HUDEP-2 (cell line): ENCODE results near the gene MANEAL.
A peak's percentile ranks its signal among the peaks of the same experiment; 100 is the strongest.

Source experiments
- DNase-seq, 76 experiments: peaks; one replicate each; lab custom pipeline; 2025; ENCODE audit not compliant: unreplicated experiment in 76 of 76; lab: John Stamatoyannopoulos, UW

Gene MANEAL

GRCh38 chr1:37776946-37777516 lies 16.6 kb upstream of the MANEAL start:
- DNase-seq = no peak

GRCh38 chr1:37778654-37779053 lies 15.0 kb upstream of the MANEAL start:
- no peak for DNase-seq

GRCh38 chr1:37782491-37782890 lies 11.2 kb upstream of the MANEAL start:
- no peak for DNase-seq

- DNase-seq = no peak
Measured at GRCh38 chr1:37792943-37793686, 532 bp upstream of the MANEAL start.

- no peak for DNase-seq
Measured at GRCh38 chr1:37794372-37795339, 1.0 kb downstream of the MANEAL start.

GRCh38 chr1:37795340-37796125 lies 1.9 kb downstream of the MANEAL start:
- DNase-seq = peak in 49 of 76 experiments; percentile 3 to 74 (median 29)

- no peak for DNase-seq
Measured at GRCh38 chr1:37797750-37798345, 4.2 kb downstream of the MANEAL start.

- DNase-seq = no peak
Measured at GRCh38 chr1:37802439-37802838, 8.8 kb downstream of the MANEAL start.

GRCh38 chr1:37807220-37807554 lies 13.5 kb downstream of the MANEAL start:
- peak in 62 of 76 experiments; percentile 4 to 73 (median 48) for DNase-seq

- peak in 73 of 76 experiments; percentile 32 to 89 (median 76) for DNase-seq
Measured at GRCh38 chr1:37807555-37808368, 14.1 kb downstream of the MANEAL start, which contains the start of the genes C1orf122 and YRDC. Gene C1orf122 (plus strand): TSS chr1:37807790. CDS start chr1:37808405, 615 bp downstream. Gene YRDC (minus strand): TSS chr1:37808208. CDS start chr1:37808180, 28 bp downstream.

GRCh38 chr1:37808369-37809319 lies 15.0 kb downstream of the MANEAL start:
- DNase-seq = peak in 72 of 76 experiments; percentile 11 to 80 (median 58)

- no peak for DNase-seq
Measured at GRCh38 chr1:37809942-37810341, 16.3 kb downstream of the MANEAL start.

- peak in 66 of 76 experiments; percentile 5 to 77 (median 42) for DNase-seq
Measured at GRCh38 chr1:37811027-37811655, 17.5 kb downstream of the MANEAL start.

GRCh38 chr1:37813529-37814145 lies 20.0 kb downstream of the MANEAL start:
- no peak for DNase-seq

- DNase-seq = no peak
Measured at GRCh38 chr1:37814252-37814651, 20.6 kb downstream of the MANEAL start.

- DNase-seq = no peak
Measured at GRCh38 chr1:37817481-37817880, 23.8 kb downstream of the MANEAL start.

- no peak for DNase-seq
Measured at GRCh38 chr1:37821481-37821880, 27.8 kb downstream of the MANEAL start.
